ENCODE data around the gene VPS37D. TPM values are rescaled to one million over a fixed set of nuclear protein-coding genes. Genes with fewer than 3 reads are reported as not detected.
A peak's percentile ranks its signal among the peaks of the same experiment; 100 is the strongest.

Gene VPS37D
- total RNA-seq, 1 experiment from 2014 or later, result 0.85 TPM

GRCh38 chr7:73622527-73622908 lies 45.1 kb upstream of the VPS37D start:
- Mint-ChIP-seq H3K27me3 (ENCODE audit: low read depth) (peaks cover 42% of the 10 kb centered on the region), H3K9me3 (no peaks in the 10 kb centered on the region), H3K27ac (no peak overlapping the region), H3K4me3 (peak overlapping the region; percentile 61 to 90), H3K36me3 (ENCODE audit: insufficient read depth in 1 of 3, low read depth in 3 of 3) (peaks cover 0 to 5% (median 0%) of the 10 kb centered on the region in 3 experiments; a peak in 1 of 7 replicates), H3K4me1 (peaks cover 2 to 28% of the 10 kb centered on the region in 2 experiments; a peak in 2 of 4 replicates)
- Histone ChIP-seq H3K56ac (ENCODE audit: insufficient read length, low read depth, low read length) (no peak overlapping the region), H3K18ac (ENCODE audit: insufficient read length, low read depth, low read length) (no peak overlapping the region), H2BK5ac (ENCODE audit: insufficient read length, low read length) (no peak overlapping the region), H2BK15ac (ENCODE audit: low read depth, low read length) (no peak overlapping the region), H2AK5ac (ENCODE audit: insufficient read length, low read length) (no peak overlapping the region), H3K9me3 (ENCODE audit: control insufficient read depth, low read depth, low read length) (no peaks in the 10 kb centered on the region), H2BK120ac (ENCODE audit: low read depth, low read length, poor library complexity, severe bottlenecking) (no peak overlapping the region), H3T11ph (ENCODE audit: low read length) (no peak overlapping the region), H3K4me2 (ENCODE audit: insufficient read depth, insufficient read length, low read length) (peak overlapping the region; percentile 85), H2BK20ac (ENCODE audit: low read depth, low read length, poor library complexity, severe bottlenecking) (no peak overlapping the region), H3K4me1 (ENCODE audit: insufficient read depth, low read length) (no peaks in the 10 kb centered on the region; the same call in 1 of the 2 replicates), H4K8ac (replicated peaks; ENCODE audit: insufficient read length, low read depth, low read length) (no peak overlapping the region), H3K14ac (ENCODE audit: insufficient read depth, low read length) (no peak overlapping the region), H3K23ac (ENCODE audit: insufficient read length, low read depth, low read length) (no peak overlapping the region), H4K20me1 (ENCODE audit: control insufficient read depth, insufficient read depth, insufficient read length) (no peaks in the 10 kb centered on the region), H4K91ac (ENCODE audit: insufficient read length, low read depth, low read length) (no peak overlapping the region), H3K23me2 (ENCODE audit: insufficient read length, low read depth, low read length, poor library complexity, severe bottlenecking) (peaks cover 15% of the 10 kb centered on the region), H3K79me2 (ENCODE audit: insufficient read depth, low read length) (no peaks in the 10 kb centered on the region), H2BK12ac (ENCODE audit: insufficient read length, low read depth, low read length) (peak overlapping the region; percentile 1), H3K27ac (ENCODE audit: insufficient read length, low read depth, low read length) (no peak overlapping the region), H3K27me3 (ENCODE audit: insufficient read depth, low read length) (no peaks in the 10 kb centered on the region), H3K4ac (ENCODE audit: low read depth, low read length) (no peak overlapping the region), H4K5ac (ENCODE audit: insufficient read length, low read depth, low read length) (no peak overlapping the region), H3K9ac (ENCODE audit: extremely low read depth, insufficient read length, low read length) (no peak overlapping the region), H2AFZ (ENCODE audit: low read length) (no peak overlapping the region), H3K79me1 (ENCODE audit: insufficient read depth, low read depth, low read length, poor library complexity, severe bottlenecking) (no peaks in the 10 kb centered on the region)
- TF ChIP-seq CTCF (conservative IDR thresholded peaks at IDR 0.05), result no peak
- no CpG with 5 or more reads among the region's 2 CpGs for WGBS (ENCODE audit: extremely low coverage, insufficient read length, low lambda C conversion rate)
- DNase-seq, result no peak

All from H9 (cell line).